K562 (cell line): ENCODE data around the gene HS2ST1. TPM values are rescaled to one million over a fixed set of nuclear protein-coding genes. Genes with fewer than 3 reads are reported as not detected.

ENCODE experiments used
- BHLHE40 ChIP-seq: IDR thresholded peaks from 2 replicates; pipeline ENCODE4 v1.6.1; 2011; ENCODE audit warnings: low read length, improper control_type of control experiment
- EGR1 ChIP-seq: fragments of 450-650 bp; conservative IDR thresholded peaks from 2 replicates; pipeline ENCODE4 v1.6.1; 2017; ENCODE audit warnings: mild to moderate bottlenecking
- FIP1L1 ChIP-seq: fragments of 200-400 bp; formaldehyde crosslinking; IDR thresholded peaks from 2 replicates; pipeline ENCODE4 v1.6.1; 2018; ENCODE audit warnings: mild to moderate bottlenecking, low read depth, low read length; ENCODE audit not compliant: poor library complexity, severe bottlenecking
- FOSL1 ChIP-seq: fragments of 200-800 bp; sonication (Bioruptor generic); conservative IDR thresholded peaks from 2 replicates; pipeline ENCODE4 v1.6.1; 2016; ENCODE audit warnings: missing genetic modification characterization, missing compliant biosample characterization
- FUS ChIP-seq: fragments of 200-400 bp; formaldehyde crosslinking; optimal IDR thresholded peaks from 2 replicates; pipeline ENCODE3; 2017; ENCODE audit warnings: low read depth, low read length
- HDAC6 ChIP-seq: IDR thresholded peaks from 2 replicates; pipeline ENCODE4 v1.6.1; 2012; ENCODE audit warnings: low read depth, mild to moderate bottlenecking, control low read depth, inconsistent platforms, low read length, moderate library complexity
- HMG20B ChIP-seq: fragments of 250-450 bp; sonication (Bioruptor Pico); IDR thresholded peaks from 2 replicates; pipeline ENCODE4 v1.5.0; 2021; ENCODE audit warnings: mild to moderate bottlenecking
- HMGN3 ChIP-seq: IDR thresholded peaks from 2 replicates; pipeline ENCODE4 v1.6.1; 2011; ENCODE audit warnings: borderline replicate concordance, low read depth, mild to moderate bottlenecking, mixed read lengths, low read length; ENCODE audit not compliant: insufficient read length; ENCODE audit errors: extremely low read depth
- ILK ChIP-seq: fragments of 450-650 bp; IDR thresholded peaks from 2 replicates; pipeline ENCODE4 v1.6.1; 2016; ENCODE audit warnings: missing genetic modification characterization, low read depth, mild to moderate bottlenecking, missing compliant biosample characterization, moderate library complexity, borderline replicate concordance
- MECOM ChIP-seq: fragments of 250-450 bp; sonication (Bioruptor Pico); IDR thresholded peaks from 2 replicates; pipeline ENCODE4 v1.8.0; 2022; ENCODE audit warnings: inconsistent platforms
- MEIS2 ChIP-seq: fragments of 450-650 bp; IDR thresholded peaks from 2 replicates; pipeline ENCODE4 v1.6.1; 2014; ENCODE audit warnings: mild to moderate bottlenecking; ENCODE audit not compliant: partially characterized antibody
- MITF ChIP-seq: IDR thresholded peaks from 2 replicates; pipeline ENCODE4 v1.6.1; 2014; ENCODE audit warnings: antibody characterized with exemption
- MTA2 ChIP-seq: fragments of 450-650 bp; IDR thresholded peaks from 2 replicates; pipeline ENCODE4 v1.6.1; 2016; ENCODE audit warnings: low read depth
- RREB1 ChIP-seq: fragments of 250-450 bp; sonication (Bioruptor Pico); IDR thresholded peaks from 2 replicates; pipeline ENCODE4 v1.4.0; 2020
- SMAD1 ChIP-seq: fragments of 150-350 bp; IDR thresholded peaks from 2 replicates; pipeline ENCODE4 v1.6.1; 2014; ENCODE audit warnings: low read length, low read depth; ENCODE audit not compliant: partially characterized antibody
- SRF ChIP-seq, 2 experiments: fragments of 250-450, 450-650 bp in 1 of 2; sonication (Bioruptor Pico) in 1 of 2; sonication (generic) in 1 of 2; formaldehyde crosslinking; IDR thresholded peaks; 2 replicates each; pipeline versions ENCODE4 v1.5.0 to v1.5.1; 2020 to 2022; ENCODE audit warnings: mild to moderate bottlenecking in 1 of 2, missing genetic modification reagents in 1 of 2
- SRSF9 ChIP-seq: fragments of 200-400 bp; formaldehyde crosslinking; IDR thresholded peaks from 2 replicates; pipeline ENCODE4 v1.6.1; 2017; ENCODE audit warnings: low read depth, low read length, borderline replicate concordance
- TEAD4 ChIP-seq, 2 experiments: sonication (generic) in 1 of 2; formaldehyde crosslinking in 1 of 2; IDR thresholded peaks; 2 replicates each; pipeline versions ENCODE4 v1.6.1 to v1.8.0; 2012 to 2022; ENCODE audit warnings: borderline replicate concordance in 1 of 2, inconsistent platforms in 1 of 2, low read length in 1 of 2, mild to moderate bottlenecking in 1 of 2, missing genetic modification reagents in 1 of 2
- ZBTB17 ChIP-seq: fragments of 450-650 bp; formaldehyde crosslinking; IDR thresholded peaks from 2 replicates; pipeline ENCODE4 v1.4.0; 2020; ENCODE audit warnings: mild to moderate bottlenecking
- ZNF263 ChIP-seq: sonication (generic); formaldehyde crosslinking; IDR thresholded peaks from 2 replicates; pipeline ENCODE4 v1.8.0; 2022; ENCODE audit warnings: mild to moderate bottlenecking, missing genetic modification reagents, borderline replicate concordance
- ZNF511 ChIP-seq: sonication (generic); formaldehyde crosslinking; IDR thresholded peaks from 2 replicates; pipeline ENCODE4 v1.8.0; 2022; ENCODE audit warnings: mild to moderate bottlenecking, missing genetic modification reagents
- ZNF780A ChIP-seq: fragments of 250-450 bp; sonication (Bioruptor Pico); IDR thresholded peaks from 2 replicates; pipeline ENCODE4 v1.5.0; 2021; ENCODE audit warnings: mild to moderate bottlenecking
- ZNF79 ChIP-seq: fragments of 250-450 bp; sonication (Bioruptor Pico); IDR thresholded peaks from 2 replicates; pipeline ENCODE4 v1.4.0; 2020; ENCODE audit warnings: low read depth, mild to moderate bottlenecking, moderate library complexity
- polyA plus RNA-seq, 8 experiments: library from polyadenylated mRNA; depleted of rRNA in 4 of 8; stranded (reverse) in 5 of 8; unstranded in 3 of 8; fragments of >200 nt; fragmentation: Nextera tagmentation in 2 of 8; fragmentation: Illumina TruSeq in 1 of 8; extraction: Ambion mirVana in 2 of 8; extraction: Trizol in 1 of 8; gene quantifications; 2 replicates each; pipeline versions ENCODE4 v1.2.1 to v1.2.3, GENCODE V29; 2011 to 2014; ENCODE audit warnings: inconsistent platforms in 1 of 8, missing spikeins in 1 of 8
- total RNA-seq, 7 experiments: library from RNA; depleted of rRNA in 6 of 7; stranded (reverse); fragments of >200 nt in 6 of 7; fragmentation: Illumina TruSeq in 2 of 7; extraction: Trizol in 2 of 7; gene quantifications; 2 replicates each; pipeline versions ENCODE4 v1.2.1 to v1.2.3, GENCODE V29; 2011 to 2021; ENCODE audit warnings: low replicate concordance in 1 of 7

The HS2ST1 gene
- total and polyA plus RNA-seq, 9 of the 15 experiments (the other 6 are each of a cell fraction or from before 2014, with no cell fraction given): 7.7 to 43.3 (median 25.8) TPM

GRCh38 chr1:87130438-87130837 is 216.0 kb downstream of the HS2ST1 start (continued):
- 0 out of 2 replicates have a peak, but pooled peaks have one; percentile 5 for TF ChIP-seq ZBTB17
- TF ChIP-seq TEAD4 (IDR thresholded peaks at IDR 0.05; ENCODE audit: low read length): peak; percentile 58; the same call in 1 of the 2 replicates
- no peak for TF ChIP-seq TEAD4 (CRISPR knock-in tag; IDR thresholded peaks at IDR 0.05; ENCODE audit: borderline replicate concordance)
- TF ChIP-seq SRF (CRISPR knock-in tag; IDR thresholded peaks at IDR 0.05): no peak; a peak in 1 of 4 replicates
- no peak for TF ChIP-seq HMGN3
- TF ChIP-seq HMG20B (CRISPR knock-in tag): no peak
- TF ChIP-seq ZNF79 (CRISPR knock-in tag): no peak
- TF ChIP-seq FIP1L1: no peak
- no peak for TF ChIP-seq ZNF263 (CRISPR knock-in tag)
- TF ChIP-seq EGR1: no peak
- TF ChIP-seq MECOM (CRISPR knock-in tag): no peak
- no peak for TF ChIP-seq BHLHE40
- TF ChIP-seq SRSF9: no peak
- no peak; the same call in 1 of the 2 replicates for TF ChIP-seq FOSL1
- TF ChIP-seq SMAD1: no peak
- TF ChIP-seq HDAC6: no peak
- TF ChIP-seq MTA2: no peak
- TF ChIP-seq ZNF780A (CRISPR knock-in tag): no peak
- no peak for TF ChIP-seq MEIS2
- TF ChIP-seq MITF: no peak
- TF ChIP-seq ZNF511 (CRISPR knock-in tag): no peak
- TF ChIP-seq ILK (tag): no peak
- TF ChIP-seq RREB1: no peak
- TF ChIP-seq FUS: no peak
